Prostate gland (tissue), 2 donors: ENCODE measurements around the gene TBC1D5. TPM values are rescaled to one million over a fixed set of nuclear protein-coding genes. Genes with fewer than 3 reads are reported as not detected.

Experiments
- DNase-seq: peaks from one replicate; pipeline ENCODE4 v3.0.0-alpha.2; 2019; ENCODE audit warnings: low spot score
- H3K27ac ChIP-seq, 2 donors: fragments of 200-600 bp; sonication (generic); 2 replicates each; pipeline ENCODE4 v1.5.1; 2017 to 2019
- H3K27me3 ChIP-seq: fragments of 200-600 bp; sonication (generic); replicated peaks from 2 replicates; pipeline ENCODE4 v1.5.1; 2019; ENCODE audit not compliant: insufficient read depth
- H3K36me3 ChIP-seq, 2 donors: fragments of 200-600 bp; sonication (generic); 1 replicate in 1 of 2; 2 replicates in 1 of 2; pipeline versions ENCODE4 v1.5.1 to v1.8.1; 2017 to 2019
- H3K4me1 ChIP-seq: fragments of 200-600 bp; sonication (generic); replicated peaks from 2 replicates; pipeline ENCODE4 v1.5.1; 2019
- H3K4me3 ChIP-seq, 2 donors: fragments of 200-600 bp; sonication (generic); 2 replicates each; pipeline ENCODE4 v1.5.1; 2017 to 2019
- H3K9me3 ChIP-seq: fragments of 200-600 bp; sonication (generic); 2 replicates; pipeline ENCODE4 v1.5.1; 2017
- CTCF ChIP-seq, 4 experiments: fragments of 200-600 bp in 2 of 4; fragments of 450-650 bp in 2 of 4; sonication (generic) in 2 of 4; IDR thresholded peaks; 1 replicate in 3 of 4; 2 replicates in 1 of 4; pipeline ENCODE4 v1.5.1; 2016 to 2019; ENCODE audit warnings: antibody characterized with exemption in 4 of 4, mild to moderate bottlenecking in 2 of 4, moderate library complexity in 2 of 4
- POLR2A ChIP-seq: fragments of 450-650 bp; IDR thresholded peaks from one replicate; pipeline ENCODE4 v1.6.1; 2016; ENCODE audit warnings: antibody characterized with exemption, mild to moderate bottlenecking
- POLR2AphosphoS5 ChIP-seq: sonication (generic); formaldehyde crosslinking; IDR thresholded peaks from one replicate; pipeline ENCODE4 v1.6.1; 2017; ENCODE audit warnings: antibody characterized with exemption
- WGBS: methylation state at CpG from one replicate; pipeline ENCODE4 v1.1.5; 2018; 5-methylcytosine and 5-hydroxymethylcytosine counted together
- intact Hi-C: fragments of 100-400 bp; cut with DNase I; formaldehyde crosslinking; loops from one replicate; pipeline ENCODE4 v1.14.2; 2022
- total RNA-seq, 2 donors: library from RNA; depleted of rRNA; stranded (reverse); fragments of >200 nt; gene quantifications; one replicate each; pipeline ENCODE4 v1.1.0, GENCODE V29; 2016

Gene TBC1D5
- total RNA-seq, 2 donors from 2014 or later = 64.8 to 99.2 TPM

- no peak for DNase-seq
- 93% methylated on average over 1 of the region's 1 CpG for whole genome bisulfite sequencing
- intact Hi-C loops = no loop called here
- no peaks in the 10 kb centered on the region for H3K27me3 ChIP-seq
- TF ChIP-seq POLR2A (no peak), POLR2AphosphoS5 (no peak), CTCF (IDR thresholded peaks at IDR 0.05) (no peak)
- no peaks in the 10 kb centered on the region for H3K36me3 ChIP-seq
- H3K9me3 ChIP-seq = no peaks in the 10 kb centered on the region
- no peak overlapping the region for H3K4me3 ChIP-seq
- no peaks in the 10 kb centered on the region for H3K4me1 ChIP-seq
- no peak overlapping the region for H3K27ac ChIP-seq
Observed at GRCh38 chr3:17551895-17552294, 190.5 kb downstream of the TBC1D5 start.

- no peaks in the 10 kb centered on the region for H3K27me3 ChIP-seq
- TF ChIP-seq POLR2AphosphoS5 = no peak
- TF ChIP-seq POLR2A = no peak
- no peak for TF ChIP-seq CTCF (IDR thresholded peaks at IDR 0.05)
- DNase-seq = no peak
- H3K9me3 ChIP-seq = no peaks in the 10 kb centered on the region
- intact Hi-C loops = no loop called here
- no peak overlapping the region for H3K4me3 ChIP-seq
- H3K27ac ChIP-seq = no peak overlapping the region
- H3K4me1 ChIP-seq = no peaks in the 10 kb centered on the region
- 43% methylated on average over 2 of the region's 2 CpGs for WGBS
- H3K36me3 ChIP-seq = no peaks in the 10 kb centered on the region
Observed at GRCh38 chr3:17551333-17551732, 191.1 kb downstream of the TBC1D5 start.

- Histone ChIP-seq H3K27me3 (no peaks in the 10 kb centered on the region), H3K9me3 (no peaks in the 10 kb centered on the region), H3K27ac (no peak overlapping the region), H3K4me3 (no peak overlapping the region), H3K36me3 (no peaks in the 10 kb centered on the region), H3K4me1 (no peaks in the 10 kb centered on the region)
- TF ChIP-seq CTCF (IDR thresholded peaks at IDR 0.05) = no peak
- no peak for TF ChIP-seq POLR2AphosphoS5
- TF ChIP-seq POLR2A = no peak
- intact Hi-C loops = no loop called here
- no peak for DNase-seq
Observed at GRCh38 chr3:17550624-17551023, 191.8 kb downstream of the TBC1D5 start.

GRCh38 chr3:17546500-17547255 is 195.8 kb downstream of the TBC1D5 start:
- DNase-seq = no peak
- intact Hi-C loops = no loop called here
- no peak for TF ChIP-seq CTCF (IDR thresholded peaks at IDR 0.05)
- TF ChIP-seq POLR2A = no peak
- TF ChIP-seq POLR2AphosphoS5 = no peak

GRCh38 chr3:17544632-17545031 is 197.8 kb downstream of the TBC1D5 start:
- intact Hi-C loops = no loop called here
- DNase-seq = no peak
- Histone ChIP-seq H3K36me3 (no peaks in the 10 kb centered on the region), H3K27me3 (no peaks in the 10 kb centered on the region), H3K27ac (no peak overlapping the region), H3K4me3 (no peak overlapping the region), H3K4me1 (no peaks in the 10 kb centered on the region), H3K9me3 (no peaks in the 10 kb centered on the region)
- TF ChIP-seq POLR2AphosphoS5 (no peak), CTCF (IDR thresholded peaks at IDR 0.05) (no peak)
- WGBS = 98% methylated on average over 2 of the region's 2 CpGs

More at GRCh38 chr3:17546500-17547255, 195.8 kb downstream of the TBC1D5 start:
- 94% methylated on average over 10 of the region's 10 CpGs for WGBS
- no peaks in the 10 kb centered on the region for H3K9me3 ChIP-seq
- H3K4me3 ChIP-seq = no peak overlapping the region
- no peaks in the 10 kb centered on the region for H3K27me3 ChIP-seq
- no peaks in the 10 kb centered on the region for H3K4me1 ChIP-seq
- no peak overlapping the region for H3K27ac ChIP-seq
- H3K36me3 ChIP-seq = no peaks in the 10 kb centered on the region
